ENCODE results near the gene VSTM2L.

VSTM2L gene

DNA sequence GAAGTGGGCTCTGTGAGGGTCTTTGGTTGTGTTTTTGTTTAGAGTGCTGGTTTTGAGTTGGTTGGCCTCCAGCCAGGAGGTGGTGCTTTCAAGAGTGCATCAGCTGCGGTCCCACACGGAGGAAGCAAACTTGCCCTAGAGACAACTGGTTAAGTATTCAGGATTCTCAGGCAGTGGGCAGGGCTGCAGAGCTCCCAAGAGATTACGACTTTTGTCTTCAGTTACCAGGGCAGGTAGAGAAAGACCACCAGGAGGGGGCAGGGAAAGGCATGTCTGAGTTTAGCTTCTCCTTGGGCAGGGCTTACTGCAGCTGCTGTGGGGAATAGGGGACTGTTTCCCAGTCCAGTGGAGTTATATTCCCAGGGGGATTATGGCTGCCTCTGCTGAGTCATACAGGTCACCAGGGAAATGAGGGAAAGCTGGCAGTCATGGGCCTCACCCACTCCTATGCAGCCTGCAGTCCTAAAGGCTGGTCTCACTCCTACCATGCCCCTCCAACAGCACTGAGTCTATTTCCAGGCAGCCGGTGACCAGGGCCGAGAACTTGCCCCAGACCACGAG, 66.0 kb downstream of the VSTM2L start:
- H3K36me3 ChIP-seq (ENCODE audit: insufficient read depth, low read length): no peaks in the 10 kb centered on the region
- no peaks in the 10 kb centered on the region for H3K9me3 ChIP-seq (ENCODE audit: low read depth, low read length)
- H3K27ac ChIP-seq: no peak overlapping the region
- no peak overlapping the region for H3K4me3 ChIP-seq
- TF ChIP-seq EZH2 (IDR thresholded peaks at IDR 0.05) (no peak), POLR2AphosphoS5 (IDR thresholded peaks at IDR 0.05; ENCODE audit: borderline replicate concordance, low read depth, low read length) (no peak), FOXP2 (optimal IDR thresholded peaks at IDR 0.05; ENCODE audit: control extremely low read depth, extremely low read length, insufficient read depth) (no peak)
- H3K9ac ChIP-seq (ENCODE audit: insufficient read length): no peak overlapping the region
- no peak for DNase-seq (ENCODE audit: low read depth, low spot score)

DNA sequence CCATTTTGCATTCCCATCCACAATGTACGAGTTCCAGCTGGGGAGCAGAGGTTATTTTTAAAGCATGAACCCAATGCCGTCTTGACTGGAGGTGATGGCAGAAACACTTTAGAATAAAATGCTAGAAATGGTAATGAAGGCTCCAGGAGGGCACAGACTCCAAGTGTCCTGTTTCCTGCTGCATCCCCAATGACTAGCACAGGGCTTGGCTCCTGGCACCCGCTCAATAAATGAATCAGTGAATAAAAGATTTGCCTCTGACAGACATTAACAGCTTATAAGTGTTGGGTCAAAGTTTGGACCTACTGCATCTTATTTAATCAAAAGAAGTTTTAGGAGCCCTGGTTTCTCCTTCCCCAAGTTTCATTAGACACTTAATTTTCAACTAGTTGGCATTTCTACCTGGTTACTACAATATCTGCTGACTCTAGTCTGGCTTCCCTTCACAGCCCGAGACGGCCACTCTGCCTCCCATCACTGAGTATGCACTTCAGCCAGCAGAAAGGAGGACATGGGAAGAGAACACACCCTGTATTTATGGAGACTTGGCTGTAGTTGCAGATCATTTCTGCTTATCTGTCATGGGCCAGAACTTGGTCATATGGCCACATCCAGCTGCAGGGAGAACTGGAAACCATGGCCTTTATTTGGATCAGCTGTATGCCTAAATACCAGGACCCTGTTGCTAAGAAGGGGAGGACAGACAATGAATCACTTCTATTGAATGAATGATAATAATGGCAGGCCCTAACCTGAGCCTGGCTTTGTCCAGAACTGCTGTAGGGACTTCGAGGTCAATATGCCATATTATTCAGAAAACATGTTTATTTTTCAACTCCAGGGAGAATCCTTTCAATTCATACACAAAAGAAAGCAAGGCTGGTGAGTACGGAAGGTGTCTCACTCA, 67.3 kb downstream of the VSTM2L start:
- H3K36me3 ChIP-seq (ENCODE audit: insufficient read depth, low read length): no peaks in the 10 kb centered on the region
- no peaks in the 10 kb centered on the region for H3K9me3 ChIP-seq (ENCODE audit: low read depth, low read length)
- no peak overlapping the region for H3K9ac ChIP-seq (ENCODE audit: insufficient read length)
- no peak for DNase-seq (ENCODE audit: low read depth, low spot score)
- no peak overlapping the region for H3K4me3 ChIP-seq
- TF ChIP-seq POLR2AphosphoS5 (IDR thresholded peaks at IDR 0.05; ENCODE audit: borderline replicate concordance, low read depth, low read length): no peak
- no peak for TF ChIP-seq EZH2 (IDR thresholded peaks at IDR 0.05)
- TF ChIP-seq FOXP2 (optimal IDR thresholded peaks at IDR 0.05; ENCODE audit: control extremely low read depth, extremely low read length, insufficient read depth): no peak
- H3K27ac ChIP-seq: no peak overlapping the region

DNA sequence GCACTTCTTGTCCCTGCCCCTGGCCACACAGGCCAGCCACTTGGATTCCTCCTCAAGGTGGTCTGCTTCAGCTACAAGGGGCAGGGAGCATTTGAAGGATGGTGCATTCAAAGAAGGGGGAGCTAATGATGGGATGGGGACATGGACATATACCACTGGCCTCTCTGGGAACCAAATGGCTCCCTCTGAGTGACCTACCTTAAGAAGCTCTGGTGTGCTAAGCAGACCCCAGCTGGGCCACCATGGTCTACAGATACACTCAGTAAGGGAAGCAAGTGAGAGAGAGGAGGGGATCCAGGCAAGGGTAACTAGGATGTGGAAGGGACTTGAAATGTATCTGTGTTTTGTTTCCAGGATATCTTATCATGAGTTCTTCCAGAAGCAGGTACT, 67.9 kb downstream of the VSTM2L start:
- Histone ChIP-seq H3K4me3 (no peak overlapping the region), H3K9me3 (ENCODE audit: low read depth, low read length) (no peaks in the 10 kb centered on the region), H3K9ac (ENCODE audit: insufficient read length) (no peak overlapping the region), H3K36me3 (ENCODE audit: insufficient read depth, low read length) (no peaks in the 10 kb centered on the region), H3K27ac (no peak overlapping the region)
- no peak for DNase-seq (ENCODE audit: low read depth, low spot score)
- TF ChIP-seq EZH2 (IDR thresholded peaks at IDR 0.05): no peak
- no peak for TF ChIP-seq FOXP2 (optimal IDR thresholded peaks at IDR 0.05; ENCODE audit: control extremely low read depth, extremely low read length, insufficient read depth)
- no peak for TF ChIP-seq POLR2AphosphoS5 (IDR thresholded peaks at IDR 0.05; ENCODE audit: borderline replicate concordance, low read depth, low read length)

DNA sequence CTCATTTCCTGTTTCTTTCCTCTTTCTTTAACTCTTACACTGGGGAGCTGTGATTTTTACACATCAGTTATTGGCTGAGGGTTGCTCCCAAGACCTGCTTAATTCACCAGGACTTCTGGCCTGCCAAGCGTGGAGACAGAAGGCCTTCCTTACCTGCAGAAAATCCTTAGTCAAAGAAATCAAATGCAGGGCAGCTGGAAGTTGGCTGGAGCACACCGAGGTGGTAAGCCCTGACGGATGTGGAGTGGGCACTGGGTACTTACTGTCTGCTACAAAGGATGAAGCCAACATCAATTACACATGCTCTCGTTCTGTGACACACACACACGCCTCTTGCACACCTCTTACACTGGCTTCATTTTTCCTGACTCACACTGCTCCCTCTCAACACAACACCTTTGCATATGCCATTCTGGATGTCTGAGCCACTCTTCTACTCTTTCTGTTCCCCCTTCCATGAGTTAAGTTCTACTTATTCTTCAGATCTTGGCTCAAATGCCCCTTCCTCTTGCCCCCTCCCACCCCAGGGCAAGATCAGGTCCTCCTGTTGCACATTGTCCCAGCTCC, 68.7 kb downstream of the VSTM2L start:
- TF ChIP-seq EZH2 (IDR thresholded peaks at IDR 0.05) (no peak), POLR2AphosphoS5 (IDR thresholded peaks at IDR 0.05; ENCODE audit: borderline replicate concordance, low read depth, low read length) (no peak), FOXP2 (optimal IDR thresholded peaks at IDR 0.05; ENCODE audit: control extremely low read depth, extremely low read length, insufficient read depth) (no peak)
- Histone ChIP-seq H3K36me3 (ENCODE audit: insufficient read depth, low read length) (no peaks in the 10 kb centered on the region), H3K9ac (ENCODE audit: insufficient read length) (no peak overlapping the region), H3K27ac (no peak overlapping the region), H3K4me3 (no peak overlapping the region), H3K9me3 (ENCODE audit: low read depth, low read length) (no peaks in the 10 kb centered on the region)
- no peak for DNase-seq (ENCODE audit: low read depth, low spot score)

DNA sequence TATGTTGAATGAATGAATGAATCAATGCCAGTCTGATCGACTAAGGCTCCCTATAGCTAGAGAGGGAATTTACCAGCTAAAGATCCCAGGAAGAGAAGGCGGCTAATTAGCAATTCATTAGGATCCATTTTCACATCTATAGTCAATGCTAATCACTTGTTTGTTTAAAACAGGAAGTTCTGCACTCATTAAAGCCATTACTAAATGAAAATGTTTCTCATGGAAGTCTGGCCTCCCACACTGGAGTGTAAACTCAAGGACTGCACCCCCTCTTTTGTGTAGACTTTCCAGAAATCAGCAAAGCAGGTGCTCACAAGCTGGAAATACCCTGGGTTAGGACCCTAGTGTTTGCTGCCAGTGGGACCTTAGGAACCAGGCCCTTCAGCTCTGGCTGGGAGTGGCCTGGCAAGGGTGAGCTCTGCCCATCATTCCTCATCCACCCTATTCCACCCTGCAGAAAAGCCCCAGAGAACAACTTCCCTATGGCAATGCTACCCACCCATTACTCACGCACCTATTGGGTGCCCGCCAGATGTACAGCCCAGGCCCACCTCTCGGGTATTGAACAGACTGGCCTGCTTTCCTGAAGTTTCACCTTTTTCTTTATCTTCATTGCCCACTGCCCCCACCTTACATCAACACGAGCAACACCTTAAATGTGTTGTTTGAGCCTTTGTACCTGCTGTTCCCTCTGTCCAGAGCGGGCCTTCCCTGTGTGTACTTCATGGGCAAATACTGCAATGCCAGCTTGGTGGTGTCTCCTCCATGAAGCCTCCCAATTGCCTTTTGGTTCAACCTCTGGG, 69.5 kb downstream of the VSTM2L start:
- Histone ChIP-seq H3K27ac (no peak overlapping the region), H3K9ac (ENCODE audit: insufficient read length) (no peak overlapping the region), H3K4me3 (no peak overlapping the region), H3K9me3 (ENCODE audit: low read depth, low read length) (no peaks in the 10 kb centered on the region), H3K36me3 (ENCODE audit: insufficient read depth, low read length) (no peaks in the 10 kb centered on the region)
- TF ChIP-seq POLR2AphosphoS5 (IDR thresholded peaks at IDR 0.05; ENCODE audit: borderline replicate concordance, low read depth, low read length) (no peak), EZH2 (IDR thresholded peaks at IDR 0.05) (no peak), FOXP2 (optimal IDR thresholded peaks at IDR 0.05; ENCODE audit: control extremely low read depth, extremely low read length, insufficient read depth) (no peak)
- no peak for DNase-seq (ENCODE audit: low read depth, low spot score)

DNA sequence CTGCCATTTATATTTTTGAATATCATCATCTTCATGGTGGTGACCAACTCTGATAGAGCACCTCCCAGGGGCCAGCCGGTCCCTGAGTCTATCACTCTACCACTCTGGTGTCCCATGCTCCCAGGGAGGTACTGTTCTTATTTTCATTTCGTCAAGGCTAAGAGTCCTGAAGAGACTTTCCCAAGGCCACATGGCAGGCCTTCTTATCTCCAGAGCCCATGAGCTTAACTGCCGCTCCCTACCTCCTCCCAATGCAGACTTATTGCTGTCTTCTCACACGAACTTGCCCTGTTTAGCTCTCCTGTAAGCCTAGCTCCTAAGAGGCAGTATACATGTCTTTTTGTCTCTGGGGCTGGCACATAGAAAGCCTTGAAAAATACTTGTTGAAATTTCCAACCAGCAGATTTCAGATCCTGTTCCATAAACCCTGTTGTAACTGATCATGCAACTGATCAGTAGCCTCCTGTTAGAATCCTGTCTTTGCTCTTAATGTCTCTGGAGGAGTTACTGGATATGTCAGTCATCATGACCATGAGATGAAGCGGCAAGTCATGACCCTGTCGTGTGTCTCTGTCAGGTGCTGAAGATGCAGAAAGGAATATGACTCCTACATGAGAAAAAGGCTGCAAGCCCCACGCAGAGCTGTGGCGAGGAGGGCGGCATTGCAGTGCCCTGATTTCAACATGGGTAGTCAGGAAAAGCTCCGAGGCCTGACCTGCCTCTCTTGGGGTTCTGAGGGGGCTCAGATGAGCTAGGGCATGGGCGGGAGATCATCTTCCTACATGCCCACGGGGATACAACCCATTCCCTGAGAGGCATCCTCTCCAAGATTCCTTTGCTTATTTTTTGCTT, 70.4 kb downstream of the VSTM2L start:
- H3K27ac ChIP-seq: no peak overlapping the region
- TF ChIP-seq FOXP2 (optimal IDR thresholded peaks at IDR 0.05; ENCODE audit: control extremely low read depth, extremely low read length, insufficient read depth): no peak
- no peak for TF ChIP-seq EZH2 (IDR thresholded peaks at IDR 0.05)
- TF ChIP-seq POLR2AphosphoS5 (IDR thresholded peaks at IDR 0.05; ENCODE audit: borderline replicate concordance, low read depth, low read length): no peak
- no peak overlapping the region for H3K9ac ChIP-seq (ENCODE audit: insufficient read length)
- no peaks in the 10 kb centered on the region for H3K9me3 ChIP-seq (ENCODE audit: low read depth, low read length)
- no peak overlapping the region for H3K4me3 ChIP-seq
- no peak for DNase-seq (ENCODE audit: low read depth, low spot score)
- no peaks in the 10 kb centered on the region for H3K36me3 ChIP-seq (ENCODE audit: insufficient read depth, low read length)

DNA sequence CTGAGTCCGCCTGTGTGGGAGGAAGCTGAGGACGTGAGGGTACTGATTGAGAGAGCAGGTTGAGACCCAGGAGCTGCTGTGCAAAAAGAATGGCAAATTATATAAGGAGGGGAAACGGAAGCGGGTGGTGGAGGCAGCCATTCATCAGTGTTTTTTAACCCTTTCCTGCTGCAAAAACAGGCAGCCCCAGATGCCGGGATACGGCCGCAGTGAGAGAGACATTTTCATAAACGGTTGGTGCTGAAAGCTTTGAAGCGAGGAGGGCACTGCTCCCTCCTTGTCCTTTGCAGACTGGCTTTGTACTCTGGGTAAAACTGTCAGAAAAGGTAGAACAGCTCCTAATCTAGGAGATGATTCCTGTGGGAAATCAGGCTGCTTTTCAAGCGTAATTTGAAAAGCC, 74.0 kb downstream of the VSTM2L start:
- Histone ChIP-seq H3K36me3 (ENCODE audit: insufficient read depth, low read length) (no peaks in the 10 kb centered on the region), H3K9me3 (ENCODE audit: low read depth, low read length) (no peaks in the 10 kb centered on the region), H3K4me3 (no peak overlapping the region), H3K9ac (ENCODE audit: insufficient read length) (no peak overlapping the region), H3K27ac (no peak overlapping the region)
- DNase-seq (ENCODE audit: low read depth, low spot score): no peak
- no peak for TF ChIP-seq FOXP2 (optimal IDR thresholded peaks at IDR 0.05; ENCODE audit: control extremely low read depth, extremely low read length, insufficient read depth)
- TF ChIP-seq POLR2AphosphoS5 (IDR thresholded peaks at IDR 0.05; ENCODE audit: borderline replicate concordance, low read depth, low read length): no peak
- no peak for TF ChIP-seq EZH2 (IDR thresholded peaks at IDR 0.05)

Measured in SK-N-MC (cell line).